HPDE6-E6E7 (cell line): ENCODE measurements around the gene BCORL1.
A peak's percentile ranks its signal among the peaks of the same experiment; 100 is the strongest.

Experiments used
- DNase-seq: peaks from one replicate; pipeline ENCODE4 v3.0.0; 2011; ENCODE audit warnings: missing footprints; ENCODE audit errors: extremely low spot score

The BCORL1 gene, protein sequence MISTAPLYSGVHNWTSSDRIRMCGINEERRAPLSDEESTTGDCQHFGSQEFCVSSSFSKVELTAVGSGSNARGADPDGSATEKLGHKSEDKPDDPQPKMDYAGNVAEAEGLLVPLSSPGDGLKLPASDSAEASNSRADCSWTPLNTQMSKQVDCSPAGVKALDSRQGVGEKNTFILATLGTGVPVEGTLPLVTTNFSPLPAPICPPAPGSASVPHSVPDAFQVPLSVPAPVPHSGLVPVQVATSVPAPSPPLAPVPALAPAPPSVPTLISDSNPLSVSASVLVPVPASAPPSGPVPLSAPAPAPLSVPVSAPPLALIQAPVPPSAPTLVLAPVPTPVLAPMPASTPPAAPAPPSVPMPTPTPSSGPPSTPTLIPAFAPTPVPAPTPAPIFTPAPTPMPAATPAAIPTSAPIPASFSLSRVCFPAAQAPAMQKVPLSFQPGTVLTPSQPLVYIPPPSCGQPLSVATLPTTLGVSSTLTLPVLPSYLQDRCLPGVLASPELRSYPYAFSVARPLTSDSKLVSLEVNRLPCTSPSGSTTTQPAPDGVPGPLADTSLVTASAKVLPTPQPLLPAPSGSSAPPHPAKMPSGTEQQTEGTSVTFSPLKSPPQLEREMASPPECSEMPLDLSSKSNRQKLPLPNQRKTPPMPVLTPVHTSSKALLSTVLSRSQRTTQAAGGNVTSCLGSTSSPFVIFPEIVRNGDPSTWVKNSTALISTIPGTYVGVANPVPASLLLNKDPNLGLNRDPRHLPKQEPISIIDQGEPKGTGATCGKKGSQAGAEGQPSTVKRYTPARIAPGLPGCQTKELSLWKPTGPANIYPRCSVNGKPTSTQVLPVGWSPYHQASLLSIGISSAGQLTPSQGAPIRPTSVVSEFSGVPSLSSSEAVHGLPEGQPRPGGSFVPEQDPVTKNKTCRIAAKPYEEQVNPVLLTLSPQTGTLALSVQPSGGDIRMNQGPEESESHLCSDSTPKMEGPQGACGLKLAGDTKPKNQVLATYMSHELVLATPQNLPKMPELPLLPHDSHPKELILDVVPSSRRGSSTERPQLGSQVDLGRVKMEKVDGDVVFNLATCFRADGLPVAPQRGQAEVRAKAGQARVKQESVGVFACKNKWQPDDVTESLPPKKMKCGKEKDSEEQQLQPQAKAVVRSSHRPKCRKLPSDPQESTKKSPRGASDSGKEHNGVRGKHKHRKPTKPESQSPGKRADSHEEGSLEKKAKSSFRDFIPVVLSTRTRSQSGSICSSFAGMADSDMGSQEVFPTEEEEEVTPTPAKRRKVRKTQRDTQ (N-terminal part only)

GRCh38 chrX:129982300-129983251 lies at the start of gene BCORL1:
TSS of gene BCORL1 (plus strand) at chrX:129982635. CDS start at chrX:130005232, 22,597 bp downstream.
- DNase-seq = peak; percentile 81

GRCh38 chrX:129932821-129933321 lies 49.6 kb upstream of the BCORL1 start:
- DNase-seq = no peak

DNA sequence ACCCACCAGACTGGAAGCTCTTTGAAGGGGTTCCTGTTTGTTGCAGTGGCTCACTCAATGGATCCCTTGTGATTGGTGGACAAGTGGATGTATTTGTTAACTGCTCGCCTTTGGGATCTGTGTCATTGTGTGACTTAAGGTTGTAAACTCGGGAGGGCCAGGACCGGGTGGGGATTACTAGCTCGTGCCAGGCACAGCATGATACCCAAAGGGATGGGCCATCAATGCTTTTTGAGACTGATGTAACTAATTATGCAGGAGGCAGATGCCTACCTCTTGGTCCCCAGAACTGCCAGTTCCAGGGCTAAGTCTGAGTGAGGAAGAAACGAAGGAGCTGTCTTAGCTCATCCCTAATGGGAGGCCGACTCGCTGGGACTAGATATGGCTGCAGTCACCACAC lies 48.7 kb upstream of the BCORL1 start:
- no peak for DNase-seq

DNA sequence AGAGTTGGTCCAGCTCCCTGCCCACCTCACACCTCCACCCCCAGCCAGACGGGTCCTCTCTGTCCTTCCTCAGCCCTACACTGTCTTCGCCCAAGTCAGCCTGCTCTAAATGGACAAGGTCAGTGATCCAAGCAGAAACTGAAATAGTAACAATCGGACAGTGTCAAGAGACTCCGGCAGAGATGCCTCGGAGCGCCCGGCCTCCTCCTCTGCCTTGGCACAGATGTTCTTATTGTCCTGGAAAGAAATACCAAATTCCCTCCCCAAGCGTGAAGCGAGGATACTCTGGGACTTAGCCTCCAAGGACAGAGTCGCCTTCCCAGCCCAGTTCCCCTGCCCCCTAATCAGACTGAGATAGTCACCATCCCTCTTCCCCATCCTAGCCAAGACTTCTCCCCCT lies 48.0 kb upstream of the BCORL1 start:
- no peak for DNase-seq

- no peak for DNase-seq
Observed at GRCh38 chrX:129934952-129935351, 47.5 kb upstream of the BCORL1 start.

DNA sequence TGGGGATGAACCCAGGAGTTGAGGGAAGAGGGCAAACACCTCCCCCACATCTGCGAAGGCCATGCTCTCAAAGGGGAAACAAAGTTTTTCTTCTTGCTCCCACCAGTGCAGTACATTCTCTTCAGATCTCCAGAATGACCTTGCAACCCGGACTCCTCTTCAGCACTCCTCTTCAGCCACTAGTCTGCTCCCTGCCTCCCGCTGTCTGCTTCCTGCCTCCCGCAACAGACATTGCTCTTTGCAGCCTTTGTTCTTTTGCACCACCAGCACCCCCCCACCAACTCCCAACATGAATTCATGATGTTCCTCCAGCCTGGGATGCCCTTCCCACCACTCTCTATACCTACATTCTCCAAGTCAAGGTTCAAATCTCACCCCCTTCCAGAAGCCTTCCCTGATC lies 44.4 kb upstream of the BCORL1 start:
- no peak for DNase-seq

- DNase-seq = no peak
Observed at GRCh38 chrX:129939986-129940385, 42.4 kb upstream of the BCORL1 start.

DNA sequence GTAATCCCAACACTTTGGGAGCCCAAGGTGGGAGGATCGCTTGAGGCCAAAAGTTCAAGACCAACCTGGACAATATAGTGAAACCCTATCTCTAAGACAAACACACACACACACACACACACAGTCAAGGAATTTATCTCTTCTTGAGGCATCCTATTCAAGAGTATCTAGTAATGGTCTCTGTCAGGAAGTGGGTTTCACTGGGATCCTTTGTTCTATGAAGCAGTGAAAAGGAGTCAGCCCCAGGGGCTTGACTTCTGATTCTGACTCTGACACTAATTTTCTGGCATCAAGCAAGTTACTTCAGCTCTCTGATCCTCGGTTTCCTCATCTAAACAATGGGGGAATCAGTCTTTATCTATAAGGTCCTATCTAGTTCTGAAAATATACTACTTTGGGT lies 41.7 kb upstream of the BCORL1 start:
- DNase-seq = no peak

DNA sequence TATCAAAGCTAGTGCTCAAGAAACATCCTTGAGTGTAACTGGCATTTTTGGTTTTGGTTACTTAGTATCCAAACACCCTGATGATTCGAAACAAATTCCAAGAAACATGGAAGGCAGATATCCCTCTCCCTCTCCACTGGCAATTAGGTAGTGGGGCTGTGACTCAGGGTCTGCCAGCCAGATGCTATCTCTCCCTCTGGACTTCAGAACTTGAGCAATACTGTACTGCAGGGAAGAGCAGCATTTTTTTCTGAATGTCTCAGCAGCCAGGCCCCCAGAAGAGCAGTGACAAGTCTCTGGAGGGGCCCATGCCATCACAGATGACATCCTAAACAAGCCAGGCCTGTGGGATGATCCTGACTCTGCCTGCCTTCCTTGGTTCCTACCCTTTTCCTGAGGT lies 37.3 kb upstream of the BCORL1 start:
- DNase-seq = no peak

GRCh38 chrX:129953334-129953648 lies 29.1 kb upstream of the BCORL1 start:
- no peak for DNase-seq

DNA sequence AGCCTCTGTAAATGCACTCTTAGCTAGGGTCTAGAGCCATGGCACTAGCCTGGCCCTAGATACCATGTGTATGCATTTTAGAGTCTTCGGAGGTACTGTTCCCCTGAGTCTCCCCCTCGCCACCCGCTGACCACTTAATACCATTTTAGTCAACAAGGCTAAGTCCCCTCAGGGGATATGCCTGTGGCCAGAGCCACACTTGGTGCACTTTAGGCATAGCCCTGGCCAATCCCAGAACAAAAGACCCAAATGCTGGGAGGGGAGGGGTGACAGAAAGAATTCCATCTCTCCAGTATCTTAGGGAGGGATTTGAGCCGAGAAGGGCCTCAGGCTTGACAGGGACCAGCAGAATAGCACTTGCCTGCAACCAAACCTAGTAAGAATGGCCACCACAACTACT lies 28.6 kb upstream of the BCORL1 start:
- no peak for DNase-seq

DNA sequence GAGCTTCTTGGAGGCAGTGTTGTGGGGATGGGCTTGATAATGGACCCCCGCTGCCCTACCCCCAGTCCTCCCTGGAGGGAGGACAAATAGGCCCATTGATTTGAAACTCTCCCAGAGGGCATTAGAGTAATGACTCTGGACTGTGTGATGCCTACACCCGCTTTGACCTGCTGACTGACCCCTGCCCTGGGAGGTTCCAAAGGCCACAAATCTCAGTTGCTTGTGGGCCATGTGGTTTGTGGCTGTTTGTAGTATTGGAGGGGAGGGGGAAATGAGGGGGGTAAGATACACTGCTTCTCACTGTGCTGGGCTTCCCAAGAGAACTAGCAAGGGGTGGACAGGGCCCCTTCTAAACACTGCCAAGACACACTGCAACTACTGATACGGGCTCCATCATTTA lies 27.6 kb upstream of the BCORL1 start:
- no peak for DNase-seq

DNA sequence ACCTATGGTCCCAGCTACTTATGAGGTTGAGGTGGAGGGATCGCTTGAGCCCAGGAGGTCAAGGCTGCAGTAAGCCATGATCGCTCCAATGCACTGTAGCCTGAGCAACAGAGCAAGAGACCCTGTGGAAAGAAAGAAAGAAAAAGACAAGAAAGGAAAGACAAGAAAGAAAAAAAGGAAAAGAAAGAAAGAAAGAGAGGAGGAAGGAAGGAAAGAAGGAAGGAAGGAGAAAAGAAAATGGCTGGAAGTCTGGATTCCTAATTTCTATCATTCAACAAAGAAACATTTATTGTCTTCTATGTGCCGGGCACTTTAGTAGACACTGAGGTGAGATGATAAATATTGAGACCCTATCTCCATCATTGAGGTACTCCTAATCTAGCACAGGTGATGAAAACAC lies 26.8 kb upstream of the BCORL1 start:
- DNase-seq = no peak

DNA sequence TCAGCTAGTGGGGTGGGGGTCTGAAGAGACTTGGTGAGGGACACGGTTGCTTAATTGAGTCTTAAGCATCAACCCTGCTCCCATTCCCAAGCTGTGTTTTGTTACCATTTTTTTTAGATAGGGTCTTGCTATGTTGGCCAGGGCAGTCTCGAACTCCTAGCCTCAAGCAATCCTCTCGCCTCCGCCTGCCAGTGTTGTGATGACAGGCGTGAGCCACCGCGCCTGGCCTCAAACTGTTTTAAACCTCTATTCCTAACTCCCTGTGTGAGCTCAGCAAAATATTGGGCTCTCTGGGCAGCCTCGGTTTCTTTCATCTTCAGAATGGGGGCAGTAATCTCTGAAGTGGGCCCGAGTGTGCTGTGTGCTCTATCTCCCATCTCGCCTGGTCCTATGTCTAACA lies 26.3 kb upstream of the BCORL1 start:
- DNase-seq = no peak

GRCh38 chrX:129956765-129957164 lies 25.7 kb upstream of the BCORL1 start:
- DNase-seq = no peak

- no peak for DNase-seq
Observed at GRCh38 chrX:129957241-129958082, 25.0 kb upstream of the BCORL1 start.

DNA sequence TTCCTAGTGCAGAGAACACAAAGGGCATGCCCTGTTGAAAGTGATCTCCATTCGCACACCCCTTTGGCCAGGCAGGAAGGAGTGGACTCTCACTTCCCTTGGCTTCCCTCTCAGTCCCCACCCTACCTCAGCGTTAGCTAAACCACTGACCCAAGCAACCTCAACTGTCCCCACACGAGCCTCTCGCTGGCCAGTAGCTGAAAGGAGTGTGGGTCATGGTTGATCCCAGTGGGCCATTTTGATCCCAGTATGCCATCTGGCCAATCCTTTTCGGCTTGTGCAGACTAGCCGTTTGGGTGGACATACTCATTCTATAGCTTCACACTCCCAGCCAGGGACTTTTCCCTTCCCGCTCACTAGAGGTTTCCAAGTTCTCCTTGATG lies 24.4 kb upstream of the BCORL1 start:
- no peak for DNase-seq

GRCh38 chrX:129958814-129959492 lies 23.5 kb upstream of the BCORL1 start:
- no peak for DNase-seq

GRCh38 chrX:129959493-129959832 lies 23.0 kb upstream of the BCORL1 start:
- no peak for DNase-seq
